ENCODE measurements around the gene LSM3.

- TF ChIP-seq POLR2AphosphoS5 (IDR thresholded peaks at IDR 0.05) (no peak), POLR2A (IDR thresholded peaks at IDR 0.05) (no peak)
- TF ChIP-seq, protein P1, sequence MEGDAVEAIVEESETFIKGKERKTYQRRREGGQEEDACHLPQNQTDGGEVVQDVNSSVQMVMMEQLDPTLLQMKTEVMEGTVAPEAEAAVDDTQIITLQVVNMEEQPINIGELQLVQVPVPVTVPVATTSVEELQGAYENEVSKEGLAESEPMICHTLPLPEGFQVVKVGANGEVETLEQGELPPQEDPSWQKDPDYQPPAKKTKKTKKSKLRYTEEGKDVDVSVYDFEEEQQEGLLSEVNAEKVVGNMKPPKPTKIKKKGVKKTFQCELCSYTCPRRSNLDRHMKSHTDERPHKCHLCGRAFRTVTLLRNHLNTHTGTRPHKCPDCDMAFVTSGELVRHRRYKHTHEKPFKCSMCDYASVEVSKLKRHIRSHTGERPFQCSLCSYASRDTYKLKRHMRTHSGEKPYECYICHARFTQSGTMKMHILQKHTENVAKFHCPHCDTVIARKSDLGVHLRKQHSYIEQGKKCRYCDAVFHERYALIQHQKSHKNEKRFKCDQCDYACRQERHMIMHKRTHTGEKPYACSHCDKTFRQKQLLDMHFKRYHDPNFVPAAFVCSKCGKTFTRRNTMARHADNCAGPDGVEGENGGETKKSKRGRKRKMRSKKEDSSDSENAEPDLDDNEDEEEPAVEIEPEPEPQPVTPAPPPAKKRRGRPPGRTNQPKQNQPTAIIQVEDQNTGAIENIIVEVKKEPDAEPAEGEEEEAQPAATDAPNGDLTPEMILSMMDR (IDR thresholded peaks at IDR 0.05) = no peak
Measured at GRCh38 chr3:14223595-14223994, 45.0 kb downstream of the LSM3 start.

All from sigmoid colon (tissue), 4 donors.